ENCODE results near the gene SERPINA10.

SERPINA10 gene

DNA sequence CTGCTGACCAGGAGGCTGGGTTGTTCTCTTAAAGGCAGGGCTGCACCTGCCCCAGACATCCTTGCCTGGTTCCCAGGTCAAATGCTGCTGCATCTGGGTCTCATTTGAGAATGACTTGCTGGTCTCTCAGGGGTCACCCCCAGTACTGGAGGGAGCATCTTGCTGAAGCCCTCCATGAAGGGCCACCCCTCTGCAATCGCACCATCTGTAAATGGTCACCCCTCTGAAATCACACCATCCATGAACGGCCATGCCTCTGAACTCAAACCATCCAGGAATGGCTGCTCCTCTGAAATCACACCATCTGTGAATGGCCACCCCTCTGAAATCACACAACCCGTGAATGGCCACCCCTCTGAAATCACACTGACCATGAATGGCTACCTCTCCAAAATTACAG, 37.4 kb upstream of the SERPINA10 start:
- H3K9me3 ChIP-seq (ENCODE audit: insufficient read depth, low read depth, low read length), result no peaks in the 10 kb centered on the region
- no peaks in the 10 kb centered on the region for H3K36me3 ChIP-seq (ENCODE audit: insufficient read depth, low read length)
- whole genome bisulfite sequencing, result 85% methylated on average over 3 of the region's 3 CpGs
- no peaks in the 10 kb centered on the region for H3K27me3 ChIP-seq (ENCODE audit: insufficient read depth, low read length)
- no peaks in the 10 kb centered on the region for H3K4me1 ChIP-seq (ENCODE audit: insufficient read depth, low read length)
- no peak overlapping the region for H3K9ac ChIP-seq (ENCODE audit: low read depth, low read length)
- H3K27ac ChIP-seq (ENCODE audit: low read depth, low read length), result no peak overlapping the region
- no peak overlapping the region for H3K4me3 ChIP-seq (ENCODE audit: low read length)

DNA sequence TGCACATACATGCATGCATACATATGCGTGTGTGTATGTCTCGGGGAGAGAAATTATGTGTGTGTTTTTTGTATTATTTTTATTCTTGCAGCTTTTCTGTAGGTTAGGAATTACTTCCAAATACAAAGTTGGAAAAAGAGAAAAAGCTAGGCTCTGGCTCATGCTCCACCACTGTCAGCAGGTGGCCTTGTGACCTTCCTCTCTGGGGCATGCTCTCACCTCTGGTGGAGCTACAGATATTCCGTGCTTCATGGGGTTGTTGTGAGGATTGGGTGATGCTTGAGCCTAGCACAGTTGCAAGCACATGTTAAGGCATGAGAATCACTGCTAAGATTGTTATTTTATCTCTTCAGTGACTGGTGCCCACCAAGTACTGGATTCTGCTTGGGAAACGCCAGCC, 36.8 kb upstream of the SERPINA10 start:
- H3K4me3 ChIP-seq (ENCODE audit: low read length), result no peak overlapping the region
- no peaks in the 10 kb centered on the region for H3K9me3 ChIP-seq (ENCODE audit: insufficient read depth, low read depth, low read length)
- no peak overlapping the region for H3K27ac ChIP-seq (ENCODE audit: low read depth, low read length)
- 88% methylated on average over 2 of the region's 4 CpGs for WGBS
- H3K9ac ChIP-seq (ENCODE audit: low read depth, low read length), result no peak overlapping the region
- H3K4me1 ChIP-seq (ENCODE audit: insufficient read depth, low read length), result no peaks in the 10 kb centered on the region
- H3K27me3 ChIP-seq (ENCODE audit: insufficient read depth, low read length), result no peaks in the 10 kb centered on the region
- H3K36me3 ChIP-seq (ENCODE audit: insufficient read depth, low read length), result no peaks in the 10 kb centered on the region

DNA sequence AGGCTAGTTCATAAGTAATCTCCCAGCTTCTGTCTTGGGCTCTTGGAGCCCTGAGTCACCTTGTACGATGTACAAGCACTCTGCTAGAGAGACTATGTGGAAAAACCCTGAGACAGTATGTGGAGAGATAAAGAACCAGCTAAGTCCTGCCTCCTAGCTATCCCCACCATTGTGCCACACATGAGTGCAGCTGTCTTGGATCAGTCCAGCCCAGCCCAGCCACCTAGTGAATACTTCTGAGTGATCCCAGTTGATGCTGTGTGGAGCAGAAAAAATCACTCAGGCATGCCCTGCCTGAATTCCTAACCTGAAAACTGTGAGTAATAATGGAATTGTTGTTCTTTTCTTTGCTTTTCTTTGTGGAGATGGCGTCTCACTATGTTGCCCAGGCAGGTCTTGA, 35.1 kb upstream of the SERPINA10 start:
- no peak overlapping the region for H3K27ac ChIP-seq (ENCODE audit: low read depth, low read length)
- H3K9me3 ChIP-seq (ENCODE audit: insufficient read depth, low read depth, low read length), result no peaks in the 10 kb centered on the region
- no peaks in the 10 kb centered on the region for H3K36me3 ChIP-seq (ENCODE audit: insufficient read depth, low read length)
- no peak overlapping the region for H3K9ac ChIP-seq (ENCODE audit: low read depth, low read length)
- 97% methylated on average over 2 of the region's 2 CpGs for WGBS
- H3K4me1 ChIP-seq (ENCODE audit: insufficient read depth, low read length), result no peaks in the 10 kb centered on the region
- no peaks in the 10 kb centered on the region for H3K27me3 ChIP-seq (ENCODE audit: insufficient read depth, low read length)
- no peak overlapping the region for H3K4me3 ChIP-seq (ENCODE audit: low read length)

DNA sequence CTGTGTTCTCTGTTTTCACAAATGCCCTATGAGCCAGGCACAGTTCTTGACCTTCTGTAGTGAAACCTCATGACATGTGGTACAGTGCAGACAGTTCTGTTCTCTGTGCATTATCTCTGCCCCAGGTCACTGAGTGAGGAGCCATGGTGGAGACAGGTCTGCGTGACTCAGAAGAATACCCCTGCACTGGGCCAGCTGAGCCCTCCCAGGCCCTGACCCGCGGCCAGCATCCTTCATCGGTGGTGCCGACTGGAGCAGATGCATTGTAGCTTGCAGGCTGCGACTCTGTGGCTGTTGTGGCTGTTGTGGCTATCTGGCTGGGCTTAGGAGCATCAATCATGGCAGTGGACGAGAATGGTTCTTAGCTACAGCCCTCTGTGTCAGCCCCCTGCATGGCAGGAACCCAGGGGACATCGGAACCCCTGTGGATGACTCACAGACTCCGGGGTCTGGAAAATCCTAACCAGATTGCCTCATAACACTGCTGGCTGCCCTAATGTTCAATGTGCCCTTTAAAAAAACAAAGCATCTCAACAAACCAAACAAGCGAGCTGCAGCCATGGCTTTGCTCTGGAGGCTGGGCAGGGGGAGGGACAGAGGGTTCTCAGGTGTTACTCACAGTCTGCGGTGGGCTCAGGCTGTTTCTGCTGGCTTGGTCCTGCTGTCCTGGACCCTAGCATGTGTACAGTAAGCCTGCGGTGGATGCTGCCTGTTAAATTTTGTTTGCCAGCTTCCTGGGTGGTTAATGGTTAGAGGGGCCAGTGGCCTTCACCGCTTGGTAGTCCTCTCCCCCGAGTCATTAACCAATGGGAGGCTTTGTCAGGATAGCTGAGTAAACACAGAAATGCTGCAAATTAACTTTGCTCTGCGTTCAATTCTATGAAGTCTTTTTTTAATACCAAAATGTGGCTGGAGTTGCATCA, 29.8 kb upstream of the SERPINA10 start, which contains the start of gene SERPINA6:
Gene SERPINA6 (minus strand): TSS at position 689 of the 923 bp plus-strand sequence. CDS start 8,688 bp downstream, outside the sequence.
- Histone ChIP-seq H3K27ac (ENCODE audit: low read depth, low read length) (no peak within 1 kb of the TSS), H3K9ac (ENCODE audit: low read depth, low read length) (no peak within 1 kb of the TSS), H3K36me3 (ENCODE audit: insufficient read depth, low read length) (no peaks in the 10 kb centered on the region), H3K4me1 (ENCODE audit: insufficient read depth, low read length) (no peaks in the 10 kb centered on the region), H3K9me3 (ENCODE audit: insufficient read depth, low read depth, low read length) (no peaks in the 10 kb centered on the region), H3K27me3 (ENCODE audit: insufficient read depth, low read length) (no peaks in the 10 kb centered on the region), H3K4me3 (ENCODE audit: low read length) (no peak within 1 kb of the TSS)
- 91% methylated on average over 15 of the region's 15 CpGs for WGBS

DNA sequence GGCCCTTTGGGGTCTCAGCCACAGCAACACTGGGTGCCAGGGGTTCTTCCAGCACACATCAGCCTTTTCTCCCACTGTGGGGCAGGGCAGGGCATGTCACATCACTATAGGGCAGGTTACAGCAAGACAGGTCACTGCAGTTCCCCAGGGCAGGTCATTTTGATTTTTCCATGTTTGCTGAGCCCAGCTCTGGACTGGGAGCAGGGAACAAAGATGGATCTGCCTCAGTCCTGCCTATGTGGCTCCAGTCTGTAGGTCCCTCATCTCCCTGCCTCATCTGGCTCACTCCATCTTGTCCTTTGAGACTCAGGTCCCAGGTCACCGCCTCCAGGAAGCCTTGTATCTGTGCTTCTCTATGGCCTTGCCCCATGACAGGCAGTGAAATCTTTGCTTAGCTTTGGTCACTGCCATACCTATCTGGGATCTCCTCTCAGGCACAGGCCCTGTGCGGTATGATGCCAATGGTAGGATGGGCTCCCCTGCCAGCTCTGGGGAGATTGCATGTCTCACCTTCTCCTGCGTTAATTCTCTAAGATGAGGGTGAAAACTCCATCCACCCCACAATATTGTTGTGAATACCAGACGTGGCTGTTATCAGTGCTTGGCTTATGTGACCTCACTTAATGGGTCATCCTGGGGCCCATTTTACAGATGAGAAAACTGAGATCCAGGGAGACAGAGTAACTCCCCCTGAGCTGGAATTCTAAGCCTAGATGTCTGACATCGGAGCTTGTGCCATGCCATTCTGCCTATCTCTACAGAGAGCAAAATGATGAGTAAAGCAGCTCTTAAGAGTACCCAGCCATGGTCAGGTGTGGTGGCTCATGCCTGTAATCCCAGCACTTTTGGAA, 28.6 kb upstream of the SERPINA10 start:
- WGBS, result 90% methylated on average over 5 of the region's 5 CpGs
- no peaks in the 10 kb centered on the region for H3K9me3 ChIP-seq (ENCODE audit: insufficient read depth, low read depth, low read length)

DNA sequence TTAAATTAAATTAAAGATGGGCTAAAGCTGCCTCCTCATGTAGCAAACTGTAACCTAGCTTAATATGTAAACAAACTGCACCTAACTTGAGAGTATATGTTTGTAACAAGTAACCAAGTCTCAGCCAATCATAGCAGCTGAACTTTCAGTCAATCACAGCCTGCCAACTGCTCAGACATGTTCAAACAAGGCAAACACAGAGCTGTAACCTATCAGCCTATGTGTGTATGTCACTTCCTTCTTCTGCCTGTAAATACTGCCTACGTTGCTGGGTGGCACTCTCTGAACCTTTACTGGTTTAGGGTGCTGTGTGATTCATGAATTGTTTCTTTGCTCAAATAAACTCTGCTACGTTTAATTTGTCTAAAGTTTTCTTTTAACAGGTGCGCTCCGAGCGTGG, 27.2 kb upstream of the SERPINA10 start:
- Histone ChIP-seq H3K27ac (ENCODE audit: low read depth, low read length) (no peak overlapping the region), H3K9me3 (ENCODE audit: insufficient read depth, low read depth, low read length) (no peaks in the 10 kb centered on the region), H3K9ac (ENCODE audit: low read depth, low read length) (no peak overlapping the region), H3K4me1 (ENCODE audit: insufficient read depth, low read length) (no peaks in the 10 kb centered on the region), H3K27me3 (ENCODE audit: insufficient read depth, low read length) (no peaks in the 10 kb centered on the region), H3K4me3 (ENCODE audit: low read length) (no peak overlapping the region), H3K36me3 (ENCODE audit: insufficient read depth, low read length) (no peaks in the 10 kb centered on the region)
- WGBS, result 86% methylated on average over 5 of the region's 5 CpGs

More for the DNA sequence above, 28.6 kb upstream of the SERPINA10 start:
- no peak overlapping the region for H3K27ac ChIP-seq (ENCODE audit: low read depth, low read length)
- no peaks in the 10 kb centered on the region for H3K4me1 ChIP-seq (ENCODE audit: insufficient read depth, low read length)
- no peak overlapping the region for H3K9ac ChIP-seq (ENCODE audit: low read depth, low read length)
- H3K4me3 ChIP-seq (ENCODE audit: low read length), result no peak overlapping the region
- H3K27me3 ChIP-seq (ENCODE audit: insufficient read depth, low read length), result no peaks in the 10 kb centered on the region
- no peaks in the 10 kb centered on the region for H3K36me3 ChIP-seq (ENCODE audit: insufficient read depth, low read length)

DNA sequence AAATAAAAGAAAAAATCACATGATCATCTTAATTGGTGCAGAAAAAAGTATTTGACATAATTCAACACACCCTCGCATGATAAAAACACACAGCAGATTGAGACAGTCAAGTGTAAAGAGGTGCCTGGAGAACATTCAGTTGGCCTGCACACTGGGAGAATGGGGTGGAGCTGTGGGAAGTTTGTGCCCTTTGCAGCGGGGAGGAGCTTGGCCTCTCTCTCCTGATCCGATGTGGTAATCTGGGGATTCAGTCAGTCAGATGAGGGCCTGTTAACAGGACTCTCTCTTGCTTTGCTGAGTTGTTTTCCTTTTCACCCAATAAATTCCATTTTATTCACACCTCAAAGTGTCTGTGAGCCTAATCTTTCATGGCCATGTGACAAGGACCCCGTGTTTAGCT, 24.2 kb upstream of the SERPINA10 start:
- Histone ChIP-seq H3K4me1 (ENCODE audit: insufficient read depth, low read length) (no peaks in the 10 kb centered on the region), H3K36me3 (ENCODE audit: insufficient read depth, low read length) (no peaks in the 10 kb centered on the region)

DNA sequence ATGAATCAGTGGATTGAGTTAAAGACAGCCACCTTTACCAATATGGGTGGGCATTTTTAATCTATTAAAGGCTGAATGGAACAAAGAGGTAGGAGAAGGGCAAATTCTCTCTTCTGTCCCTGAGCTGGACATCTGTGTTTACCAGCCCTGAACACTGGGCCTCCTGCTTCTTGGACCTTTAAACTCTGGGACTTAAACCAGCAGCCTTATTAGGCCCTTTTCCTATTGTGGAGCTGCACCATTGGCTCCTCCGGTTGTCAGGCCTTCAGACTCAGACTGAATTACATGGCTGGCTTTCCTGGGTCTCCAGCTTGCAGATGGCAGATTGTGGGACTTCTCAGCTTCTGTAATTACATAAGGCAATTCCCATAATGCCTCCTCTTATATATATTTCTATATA, 23.6 kb upstream of the SERPINA10 start:
- no peak overlapping the region for H3K4me3 ChIP-seq (ENCODE audit: low read length)
- 80% methylated on average over 1 of the region's 1 CpG for WGBS
- no peak overlapping the region for H3K9ac ChIP-seq (ENCODE audit: low read depth, low read length)
- H3K4me1 ChIP-seq (ENCODE audit: insufficient read depth, low read length), result no peaks in the 10 kb centered on the region
- H3K27ac ChIP-seq (ENCODE audit: low read depth, low read length), result no peak overlapping the region
- no peaks in the 10 kb centered on the region for H3K9me3 ChIP-seq (ENCODE audit: insufficient read depth, low read depth, low read length)
- no peaks in the 10 kb centered on the region for H3K36me3 ChIP-seq (ENCODE audit: insufficient read depth, low read length)
- no peaks in the 10 kb centered on the region for H3K27me3 ChIP-seq (ENCODE audit: insufficient read depth, low read length)

More for the DNA sequence above, 24.2 kb upstream of the SERPINA10 start:
- no peak overlapping the region for H3K27ac ChIP-seq (ENCODE audit: low read depth, low read length)
- no peaks in the 10 kb centered on the region for H3K9me3 ChIP-seq (ENCODE audit: insufficient read depth, low read depth, low read length)
- WGBS, result 70% methylated on average over 4 of the region's 4 CpGs
- no peak overlapping the region for H3K9ac ChIP-seq (ENCODE audit: low read depth, low read length)
- H3K27me3 ChIP-seq (ENCODE audit: insufficient read depth, low read length), result no peaks in the 10 kb centered on the region
- no peak overlapping the region for H3K4me3 ChIP-seq (ENCODE audit: low read length)

DNA sequence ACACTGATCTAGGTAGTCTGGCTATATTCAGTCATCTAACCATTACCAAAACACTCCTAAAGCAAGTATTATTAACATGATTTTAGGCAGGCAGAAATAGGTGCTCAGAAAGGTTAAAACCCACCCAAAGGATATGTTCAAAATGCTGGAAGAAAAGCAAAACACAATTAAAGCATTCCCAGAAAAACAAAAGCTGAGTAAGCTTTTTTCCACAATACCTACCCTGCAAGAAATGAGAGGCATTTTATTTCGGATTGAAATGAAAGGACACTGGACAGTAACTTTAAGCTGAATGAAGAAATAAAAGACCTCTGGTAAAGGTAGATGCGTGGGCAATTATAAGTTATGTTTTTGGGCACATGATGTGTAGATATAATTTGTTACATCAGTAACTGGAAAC, 21.8 kb upstream of the SERPINA10 start:
- Histone ChIP-seq H3K9me3 (ENCODE audit: insufficient read depth, low read depth, low read length) (no peaks in the 10 kb centered on the region), H3K9ac (ENCODE audit: low read depth, low read length) (no peak overlapping the region), H3K4me1 (ENCODE audit: insufficient read depth, low read length) (no peaks in the 10 kb centered on the region), H3K27ac (ENCODE audit: low read depth, low read length) (no peak overlapping the region), H3K27me3 (ENCODE audit: insufficient read depth, low read length) (no peaks in the 10 kb centered on the region), H3K36me3 (ENCODE audit: insufficient read depth, low read length) (no peaks in the 10 kb centered on the region), H3K4me3 (ENCODE audit: low read length) (no peak overlapping the region)
- 85% methylated on average over 2 of the region's 2 CpGs for WGBS

DNA sequence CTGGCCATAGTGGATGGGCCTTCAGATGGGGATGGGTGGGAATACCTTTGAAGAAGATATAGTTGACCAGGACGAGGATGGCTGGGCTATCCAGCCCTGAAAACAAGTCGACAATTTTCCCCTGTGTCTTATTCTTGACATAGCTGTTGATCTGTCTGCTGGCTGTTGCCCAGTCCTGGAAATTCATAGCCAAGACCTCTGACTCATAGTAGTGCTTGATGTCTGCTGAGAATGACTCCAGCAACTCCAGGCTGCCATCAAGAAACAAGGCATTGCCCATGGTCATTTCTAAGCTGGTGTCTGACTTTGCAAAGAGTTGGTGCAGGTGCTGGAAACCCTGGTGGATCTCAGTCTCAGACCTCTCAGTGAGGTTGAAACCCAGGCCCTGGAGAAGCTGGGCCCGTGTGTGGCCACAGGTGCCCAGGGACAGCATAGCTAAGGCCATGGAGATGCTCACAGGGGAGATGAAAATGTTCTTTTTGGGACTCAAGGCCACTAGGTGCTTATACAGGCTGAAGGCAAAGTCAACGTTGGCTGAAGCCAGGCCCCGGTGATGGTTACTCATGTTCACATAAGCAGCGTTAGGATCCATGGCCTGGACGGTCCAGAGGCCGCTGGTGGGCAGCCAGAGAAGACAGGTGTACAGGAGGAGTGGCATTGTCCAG, 21.1 kb upstream of the SERPINA10 start:
- H3K27ac ChIP-seq (ENCODE audit: low read depth, low read length), result no peak overlapping the region
- WGBS, result 89% methylated on average over 8 of the region's 8 CpGs
- no peaks in the 10 kb centered on the region for H3K27me3 ChIP-seq (ENCODE audit: insufficient read depth, low read length)
- no peaks in the 10 kb centered on the region for H3K9me3 ChIP-seq (ENCODE audit: insufficient read depth, low read depth, low read length)
- H3K36me3 ChIP-seq (ENCODE audit: insufficient read depth, low read length), result no peaks in the 10 kb centered on the region
- no peak overlapping the region for H3K9ac ChIP-seq (ENCODE audit: low read depth, low read length)
- H3K4me3 ChIP-seq (ENCODE audit: low read length), result no peak overlapping the region
- no peaks in the 10 kb centered on the region for H3K4me1 ChIP-seq (ENCODE audit: insufficient read depth, low read length)
